SK-N-SH (cell line): Measurements from ENCODE around the gene VDAC1.

ENCODE experiments used
- JUND ChIP-seq: IDR thresholded peaks from 2 replicates; pipeline ENCODE4 v1.4.0; 2012
- POLR2AphosphoS5 ChIP-seq: IDR thresholded peaks from 2 replicates; pipeline ENCODE4 v1.6.1; 2012; ENCODE audit warnings: low read depth, low read length
- SIN3A ChIP-seq: IDR thresholded peaks from 2 replicates; pipeline ENCODE4 v1.6.1; 2012; ENCODE audit warnings: low read depth, mild to moderate bottlenecking, low read length, moderate library complexity, borderline replicate concordance
- TAF1 ChIP-seq: IDR thresholded peaks from 2 replicates; pipeline ENCODE4 v1.6.1; 2012; ENCODE audit warnings: low read depth, mild to moderate bottlenecking, low read length, moderate library complexity, borderline replicate concordance
- YY1 ChIP-seq: IDR thresholded peaks from 2 replicates; pipeline ENCODE4 v1.4.0; 2012; ENCODE audit warnings: low read depth, mild to moderate bottlenecking
- TF ChIP-seq, protein P1 (sequence below): fragments of 200-600 bp; sonication (generic); IDR thresholded peaks from 2 replicates; pipeline ENCODE4 v1.6.1; 2017; ENCODE audit warnings: antibody characterized with exemption, mild to moderate bottlenecking, moderate library complexity
- TF ChIP-seq, protein P2 (sequence below): fragments of 150-350 bp; IDR thresholded peaks from 2 replicates; pipeline ENCODE4 v1.6.1; 2017; ENCODE audit warnings: antibody characterized with exemption, low read length, low read depth, borderline replicate concordance
- TF ChIP-seq, protein P3 (sequence below): IDR thresholded peaks from 2 replicates; pipeline ENCODE4 v1.4.0; 2012; ENCODE audit warnings: low read depth, borderline replicate concordance
- TF ChIP-seq, protein P4 (sequence below): IDR thresholded peaks from 2 replicates; pipeline ENCODE4 v1.6.1; 2012; ENCODE audit warnings: mild to moderate bottlenecking, low read depth, low read length, moderate library complexity
- TF ChIP-seq, protein P5 (sequence below): IDR thresholded peaks from 2 replicates; pipeline ENCODE4 v1.4.0; 2012; ENCODE audit warnings: low read depth, borderline replicate concordance

DNA sequence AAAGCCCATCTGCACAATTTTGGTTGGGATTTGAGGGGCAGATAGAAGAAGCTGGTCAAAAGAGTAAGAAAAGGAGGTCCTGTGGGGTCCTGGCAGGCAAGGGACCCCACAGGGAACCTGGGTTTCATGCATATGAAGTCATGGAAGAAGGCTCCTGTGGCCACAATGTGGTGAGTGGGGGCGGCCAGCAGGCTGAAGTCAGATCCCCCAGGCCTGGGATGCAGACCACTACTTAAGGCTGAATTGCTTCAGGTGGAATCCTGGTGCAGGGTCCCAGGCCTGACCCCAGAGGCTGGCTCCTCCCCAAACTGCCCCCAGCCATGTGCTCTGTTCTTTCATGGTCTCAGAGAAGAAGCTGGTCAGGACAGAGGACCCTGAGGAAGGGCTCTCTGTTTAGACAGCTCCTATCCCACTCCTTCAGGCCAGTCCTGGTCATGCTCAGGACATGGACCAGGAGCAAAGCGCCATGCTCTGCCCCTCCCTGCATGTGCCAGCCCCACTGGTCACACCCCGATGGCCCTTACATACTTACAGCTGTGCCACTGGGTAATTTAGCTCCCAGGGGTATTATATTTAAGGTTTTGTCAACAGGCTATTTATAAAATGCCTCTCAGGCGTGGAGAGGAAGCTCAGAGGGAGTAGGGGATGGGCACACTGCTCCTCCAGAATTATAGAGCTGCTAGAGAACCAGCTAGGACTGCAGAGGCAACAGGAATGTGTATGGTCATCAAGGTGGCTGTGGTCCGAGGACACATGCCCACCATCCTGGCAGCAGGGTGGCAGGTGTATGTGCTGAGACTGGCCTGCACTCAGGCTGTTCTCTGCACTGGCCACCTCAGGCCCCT lies 69.7 kb downstream of the VDAC1 start:
- TF ChIP-seq, protein P1, sequence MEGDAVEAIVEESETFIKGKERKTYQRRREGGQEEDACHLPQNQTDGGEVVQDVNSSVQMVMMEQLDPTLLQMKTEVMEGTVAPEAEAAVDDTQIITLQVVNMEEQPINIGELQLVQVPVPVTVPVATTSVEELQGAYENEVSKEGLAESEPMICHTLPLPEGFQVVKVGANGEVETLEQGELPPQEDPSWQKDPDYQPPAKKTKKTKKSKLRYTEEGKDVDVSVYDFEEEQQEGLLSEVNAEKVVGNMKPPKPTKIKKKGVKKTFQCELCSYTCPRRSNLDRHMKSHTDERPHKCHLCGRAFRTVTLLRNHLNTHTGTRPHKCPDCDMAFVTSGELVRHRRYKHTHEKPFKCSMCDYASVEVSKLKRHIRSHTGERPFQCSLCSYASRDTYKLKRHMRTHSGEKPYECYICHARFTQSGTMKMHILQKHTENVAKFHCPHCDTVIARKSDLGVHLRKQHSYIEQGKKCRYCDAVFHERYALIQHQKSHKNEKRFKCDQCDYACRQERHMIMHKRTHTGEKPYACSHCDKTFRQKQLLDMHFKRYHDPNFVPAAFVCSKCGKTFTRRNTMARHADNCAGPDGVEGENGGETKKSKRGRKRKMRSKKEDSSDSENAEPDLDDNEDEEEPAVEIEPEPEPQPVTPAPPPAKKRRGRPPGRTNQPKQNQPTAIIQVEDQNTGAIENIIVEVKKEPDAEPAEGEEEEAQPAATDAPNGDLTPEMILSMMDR, result no peak
- no peak for TF ChIP-seq POLR2AphosphoS5
- TF ChIP-seq, protein P2, sequence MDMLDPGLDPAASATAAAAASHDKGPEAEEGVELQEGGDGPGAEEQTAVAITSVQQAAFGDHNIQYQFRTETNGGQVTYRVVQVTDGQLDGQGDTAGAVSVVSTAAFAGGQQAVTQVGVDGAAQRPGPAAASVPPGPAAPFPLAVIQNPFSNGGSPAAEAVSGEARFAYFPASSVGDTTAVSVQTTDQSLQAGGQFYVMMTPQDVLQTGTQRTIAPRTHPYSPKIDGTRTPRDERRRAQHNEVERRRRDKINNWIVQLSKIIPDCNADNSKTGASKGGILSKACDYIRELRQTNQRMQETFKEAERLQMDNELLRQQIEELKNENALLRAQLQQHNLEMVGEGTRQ, result no peak
- TF ChIP-seq YY1, result no peak
- TF ChIP-seq, protein P3, sequence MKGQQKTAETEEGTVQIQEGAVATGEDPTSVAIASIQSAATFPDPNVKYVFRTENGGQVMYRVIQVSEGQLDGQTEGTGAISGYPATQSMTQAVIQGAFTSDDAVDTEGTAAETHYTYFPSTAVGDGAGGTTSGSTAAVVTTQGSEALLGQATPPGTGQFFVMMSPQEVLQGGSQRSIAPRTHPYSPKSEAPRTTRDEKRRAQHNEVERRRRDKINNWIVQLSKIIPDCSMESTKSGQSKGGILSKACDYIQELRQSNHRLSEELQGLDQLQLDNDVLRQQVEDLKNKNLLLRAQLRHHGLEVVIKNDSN, result no peak
- TF ChIP-seq, protein P4, sequence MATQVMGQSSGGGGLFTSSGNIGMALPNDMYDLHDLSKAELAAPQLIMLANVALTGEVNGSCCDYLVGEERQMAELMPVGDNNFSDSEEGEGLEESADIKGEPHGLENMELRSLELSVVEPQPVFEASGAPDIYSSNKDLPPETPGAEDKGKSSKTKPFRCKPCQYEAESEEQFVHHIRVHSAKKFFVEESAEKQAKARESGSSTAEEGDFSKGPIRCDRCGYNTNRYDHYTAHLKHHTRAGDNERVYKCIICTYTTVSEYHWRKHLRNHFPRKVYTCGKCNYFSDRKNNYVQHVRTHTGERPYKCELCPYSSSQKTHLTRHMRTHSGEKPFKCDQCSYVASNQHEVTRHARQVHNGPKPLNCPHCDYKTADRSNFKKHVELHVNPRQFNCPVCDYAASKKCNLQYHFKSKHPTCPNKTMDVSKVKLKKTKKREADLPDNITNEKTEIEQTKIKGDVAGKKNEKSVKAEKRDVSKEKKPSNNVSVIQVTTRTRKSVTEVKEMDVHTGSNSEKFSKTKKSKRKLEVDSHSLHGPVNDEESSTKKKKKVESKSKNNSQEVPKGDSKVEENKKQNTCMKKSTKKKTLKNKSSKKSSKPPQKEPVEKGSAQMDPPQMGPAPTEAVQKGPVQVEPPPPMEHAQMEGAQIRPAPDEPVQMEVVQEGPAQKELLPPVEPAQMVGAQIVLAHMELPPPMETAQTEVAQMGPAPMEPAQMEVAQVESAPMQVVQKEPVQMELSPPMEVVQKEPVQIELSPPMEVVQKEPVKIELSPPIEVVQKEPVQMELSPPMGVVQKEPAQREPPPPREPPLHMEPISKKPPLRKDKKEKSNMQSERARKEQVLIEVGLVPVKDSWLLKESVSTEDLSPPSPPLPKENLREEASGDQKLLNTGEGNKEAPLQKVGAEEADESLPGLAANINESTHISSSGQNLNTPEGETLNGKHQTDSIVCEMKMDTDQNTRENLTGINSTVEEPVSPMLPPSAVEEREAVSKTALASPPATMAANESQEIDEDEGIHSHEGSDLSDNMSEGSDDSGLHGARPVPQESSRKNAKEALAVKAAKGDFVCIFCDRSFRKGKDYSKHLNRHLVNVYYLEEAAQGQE, result no peak
- TF ChIP-seq, protein P5, sequence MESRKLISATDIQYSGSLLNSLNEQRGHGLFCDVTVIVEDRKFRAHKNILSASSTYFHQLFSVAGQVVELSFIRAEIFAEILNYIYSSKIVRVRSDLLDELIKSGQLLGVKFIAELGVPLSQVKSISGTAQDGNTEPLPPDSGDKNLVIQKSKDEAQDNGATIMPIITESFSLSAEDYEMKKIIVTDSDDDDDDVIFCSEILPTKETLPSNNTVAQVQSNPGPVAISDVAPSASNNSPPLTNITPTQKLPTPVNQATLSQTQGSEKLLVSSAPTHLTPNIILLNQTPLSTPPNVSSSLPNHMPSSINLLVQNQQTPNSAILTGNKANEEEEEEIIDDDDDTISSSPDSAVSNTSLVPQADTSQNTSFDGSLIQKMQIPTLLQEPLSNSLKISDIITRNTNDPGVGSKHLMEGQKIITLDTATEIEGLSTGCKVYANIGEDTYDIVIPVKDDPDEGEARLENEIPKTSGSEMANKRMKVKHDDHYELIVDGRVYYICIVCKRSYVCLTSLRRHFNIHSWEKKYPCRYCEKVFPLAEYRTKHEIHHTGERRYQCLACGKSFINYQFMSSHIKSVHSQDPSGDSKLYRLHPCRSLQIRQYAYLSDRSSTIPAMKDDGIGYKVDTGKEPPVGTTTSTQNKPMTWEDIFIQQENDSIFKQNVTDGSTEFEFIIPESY, result no peak
- TF ChIP-seq TAF1, result no peak
- TF ChIP-seq JUND, result no peak
- TF ChIP-seq SIN3A, result no peak
